EL (cell line): ENCODE results near the gene RCE1.

ENCODE experiments used
- DNase-seq: peaks from one replicate; pipeline ENCODE4 v3.0.0-alpha.2; 2016

RCE1 gene

GRCh38 chr11:66845143-66845875 lies 2.1 kb downstream of the RCE1 start:
- DNase-seq = no peak

DNA sequence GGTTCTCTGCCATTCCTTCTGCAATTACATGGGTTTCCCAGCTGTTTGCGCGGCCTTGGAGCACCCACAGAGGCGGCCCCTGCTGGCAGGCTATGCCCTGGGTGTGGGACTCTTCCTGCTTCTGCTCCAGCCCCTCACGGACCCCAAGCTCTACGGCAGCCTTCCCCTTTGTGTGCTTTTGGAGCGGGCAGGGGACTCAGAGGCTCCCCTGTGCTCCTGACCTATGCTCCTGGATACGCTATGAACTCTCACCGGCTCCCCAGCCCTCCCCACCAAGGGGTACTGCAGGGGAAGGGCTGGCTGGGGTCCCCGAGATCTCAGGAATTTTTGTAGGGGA lies 2.6 kb downstream of the RCE1 start:
- DNase-seq = no peak

DNA sequence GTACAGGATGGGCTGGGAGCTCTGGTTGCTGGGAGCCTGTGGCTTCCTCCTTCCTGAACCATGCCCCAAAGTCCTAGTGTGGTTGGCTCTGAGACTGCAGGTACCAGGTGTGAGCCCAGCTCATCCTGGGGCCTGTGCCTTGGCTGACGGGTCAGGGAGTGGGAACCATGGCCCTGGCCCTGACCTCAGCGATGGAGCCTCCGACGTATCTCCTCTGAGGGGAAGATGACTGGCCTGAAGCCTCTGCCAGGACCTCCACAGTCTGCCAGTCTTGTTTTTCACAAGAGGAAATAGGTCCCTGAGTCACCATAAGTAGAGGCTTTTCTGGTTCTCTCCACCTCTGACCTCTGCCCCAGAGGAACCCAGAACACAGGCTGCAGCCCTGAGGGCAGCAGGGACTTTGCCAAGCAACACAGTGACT lies 3.4 kb downstream of the RCE1 start:
- no peak for DNase-seq

DNA sequence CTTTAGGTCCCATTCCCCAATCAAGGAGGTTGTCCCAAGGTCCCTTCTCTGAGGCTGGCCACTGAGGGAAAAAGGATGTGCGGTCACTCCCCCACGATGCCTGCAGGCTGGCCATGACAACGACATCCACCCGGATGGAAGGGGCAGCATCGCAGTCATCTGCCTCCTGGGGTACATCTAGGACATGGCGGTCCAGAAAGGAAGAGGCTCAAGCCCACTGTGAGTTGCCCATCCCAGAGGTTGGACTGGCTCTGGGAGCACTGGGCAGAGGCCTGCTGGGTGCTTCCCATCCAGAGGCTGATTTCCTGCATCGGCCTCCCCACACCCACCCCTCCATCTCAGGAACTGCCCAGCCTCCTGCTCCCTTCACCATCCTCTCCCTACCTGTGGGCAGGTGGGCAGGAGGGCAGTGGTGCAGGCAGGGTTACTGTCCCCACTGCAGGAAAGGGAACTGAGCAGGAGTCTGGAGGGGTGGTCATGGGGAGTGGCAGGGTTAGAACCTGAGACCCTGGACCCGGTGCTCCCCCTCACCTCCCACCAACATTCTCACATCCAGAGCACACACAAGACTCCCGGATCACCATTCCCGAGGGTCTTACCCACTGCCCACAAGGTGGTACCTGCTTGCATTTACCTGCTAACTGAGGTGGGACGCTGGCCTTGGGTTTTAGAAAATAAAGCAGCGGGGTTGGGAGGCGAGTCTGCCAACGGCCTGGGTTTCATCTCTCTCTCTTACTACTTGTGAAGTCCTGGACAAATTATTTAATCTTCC lies 4.4 kb downstream of the RCE1 start:
- no peak for DNase-seq

GRCh38 chr11:66848671-66849500 lies 5.6 kb downstream of the RCE1 start:
- no peak for DNase-seq

- DNase-seq = no peak
Observed at GRCh38 chr11:66849501-66850234, 6.4 kb downstream of the RCE1 start.

DNA sequence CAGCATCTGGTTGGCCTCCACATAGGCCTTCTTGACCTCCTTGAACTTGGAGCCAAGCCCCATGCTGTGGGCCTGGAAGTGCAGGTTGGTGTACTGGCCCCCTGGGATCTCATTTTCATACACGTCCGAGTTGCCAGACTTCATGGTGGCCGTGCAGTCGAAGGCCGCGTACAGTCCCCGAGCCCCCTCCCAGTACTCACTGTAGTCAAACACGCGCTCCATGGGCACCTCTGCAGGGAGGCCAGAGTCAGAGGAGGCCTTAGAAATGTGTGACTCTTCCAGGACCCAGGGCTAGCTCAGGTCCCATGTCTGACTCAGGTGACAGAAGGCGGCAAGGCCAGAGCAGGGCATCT lies 7.0 kb downstream of the RCE1 start:
- no peak for DNase-seq

- no peak for DNase-seq
Observed at GRCh38 chr11:66850588-66851238, 7.5 kb downstream of the RCE1 start.

DNA sequence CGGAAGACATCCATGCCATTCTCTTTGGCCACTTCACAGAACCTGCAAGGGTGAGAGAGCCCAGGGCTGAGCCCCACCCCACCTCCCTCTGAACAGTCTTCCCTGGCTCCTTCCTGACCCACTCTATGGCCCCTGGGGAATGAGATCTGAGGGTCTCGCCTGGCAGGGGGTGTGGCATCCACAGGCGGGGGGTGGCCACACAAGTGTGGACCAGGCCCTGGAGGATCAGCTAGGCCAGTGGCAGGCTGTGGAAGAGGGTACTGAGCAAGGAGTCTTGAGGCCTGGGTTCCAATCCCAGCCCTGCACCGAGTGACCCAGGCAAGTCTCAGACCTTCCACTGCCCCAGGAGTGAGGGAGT lies 8.0 kb downstream of the RCE1 start:
- DNase-seq = no peak

DNA sequence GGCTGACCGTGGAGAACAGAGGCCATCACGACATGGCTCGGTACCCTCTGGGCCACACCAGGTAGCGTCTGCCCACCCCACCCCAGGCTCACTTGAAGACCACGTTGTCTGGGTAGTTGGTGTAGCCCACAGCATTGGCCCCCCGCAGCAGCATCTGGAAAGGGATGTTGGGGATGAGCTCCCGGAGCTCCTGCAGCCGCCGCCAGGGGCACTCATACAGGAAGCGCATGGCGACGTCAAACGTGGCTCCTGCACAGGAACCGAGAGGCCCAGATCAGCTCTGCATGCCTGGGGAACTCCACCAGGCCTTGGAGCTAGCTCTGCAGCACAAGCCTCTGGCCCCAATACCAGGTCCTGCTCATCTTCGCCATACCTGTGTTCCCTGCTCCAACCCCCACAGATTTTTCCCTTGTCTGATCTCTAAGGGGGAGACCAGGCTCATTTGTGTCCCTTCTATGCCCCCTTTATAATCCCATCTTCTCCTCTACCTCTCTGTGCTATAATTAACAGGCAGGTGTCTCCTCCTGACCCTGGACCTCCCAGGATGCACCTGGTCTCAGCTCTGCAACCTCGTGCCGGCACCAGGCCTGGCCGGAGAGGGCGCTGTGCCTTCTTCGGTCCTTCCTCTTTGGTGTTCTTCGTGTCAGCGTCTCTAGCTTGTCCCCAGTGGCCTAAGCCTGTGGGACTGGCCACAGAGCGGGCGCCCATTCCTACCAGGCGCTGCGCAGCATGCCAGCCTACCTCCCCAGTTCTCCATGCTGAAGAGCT lies 8.6 kb downstream of the RCE1 start:
- no peak for DNase-seq

DNA sequence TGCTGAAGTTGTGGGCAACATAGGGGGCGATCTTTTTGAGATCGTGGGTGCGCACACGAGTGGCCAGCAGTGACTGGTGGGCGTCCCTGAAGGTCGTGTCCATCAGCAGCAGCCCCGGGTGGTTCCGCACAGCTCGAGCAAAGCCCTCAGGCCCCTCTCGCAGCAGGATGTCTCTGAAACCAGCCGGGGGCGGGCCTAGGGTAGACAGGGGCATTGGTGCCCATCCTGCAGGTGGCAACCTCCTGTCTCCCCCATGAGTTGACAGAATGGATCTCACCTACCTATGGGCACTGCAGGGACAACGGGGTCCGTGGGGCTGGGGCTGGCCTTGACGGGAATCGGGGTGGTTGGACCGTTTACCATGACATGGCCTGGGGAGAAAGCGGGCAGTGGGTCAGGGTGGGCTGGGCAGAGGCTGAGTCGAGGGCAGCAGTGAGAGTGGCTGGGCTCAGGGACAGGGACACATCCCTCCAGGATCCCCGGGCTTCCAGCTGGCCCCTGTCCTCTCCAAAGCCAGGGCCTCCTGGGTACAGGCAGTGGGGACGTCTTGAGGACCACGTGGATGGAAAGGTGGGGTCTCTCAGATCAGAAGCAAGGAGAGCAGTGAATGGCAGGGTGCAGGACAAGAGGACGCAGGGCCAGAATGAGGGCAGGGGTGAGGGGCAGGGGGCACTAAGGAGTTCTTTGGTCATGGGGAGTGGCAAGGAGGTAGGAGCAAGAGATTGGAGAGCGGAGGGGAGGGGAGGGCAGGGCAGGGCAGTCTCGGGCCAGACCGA lies 9.4 kb downstream of the RCE1 start:
- DNase-seq = no peak

- no peak for DNase-seq
Observed at GRCh38 chr11:66853242-66854229, 10.3 kb downstream of the RCE1 start.

DNA sequence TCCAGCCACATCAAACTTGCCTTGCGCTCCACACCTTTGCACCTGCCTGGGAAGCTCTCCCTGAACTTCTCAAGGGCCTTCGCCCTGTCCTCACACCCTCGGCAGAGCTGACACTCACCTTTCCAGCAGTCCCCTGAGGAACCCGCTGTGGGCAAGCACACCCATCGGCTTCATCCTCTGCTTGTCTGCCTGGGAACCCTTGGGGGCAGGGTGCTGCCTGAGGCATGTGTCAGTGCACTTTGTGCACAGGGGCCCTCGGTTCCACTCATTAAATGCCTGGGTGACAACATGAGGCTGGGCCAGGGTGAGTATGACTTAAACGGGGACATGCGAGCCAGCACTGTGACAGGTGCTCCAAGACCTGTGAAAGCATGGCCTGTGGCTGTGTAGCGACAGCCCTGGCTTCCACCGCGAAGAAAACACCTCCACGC lies 11.0 kb downstream of the RCE1 start:
- no peak for DNase-seq

DNA sequence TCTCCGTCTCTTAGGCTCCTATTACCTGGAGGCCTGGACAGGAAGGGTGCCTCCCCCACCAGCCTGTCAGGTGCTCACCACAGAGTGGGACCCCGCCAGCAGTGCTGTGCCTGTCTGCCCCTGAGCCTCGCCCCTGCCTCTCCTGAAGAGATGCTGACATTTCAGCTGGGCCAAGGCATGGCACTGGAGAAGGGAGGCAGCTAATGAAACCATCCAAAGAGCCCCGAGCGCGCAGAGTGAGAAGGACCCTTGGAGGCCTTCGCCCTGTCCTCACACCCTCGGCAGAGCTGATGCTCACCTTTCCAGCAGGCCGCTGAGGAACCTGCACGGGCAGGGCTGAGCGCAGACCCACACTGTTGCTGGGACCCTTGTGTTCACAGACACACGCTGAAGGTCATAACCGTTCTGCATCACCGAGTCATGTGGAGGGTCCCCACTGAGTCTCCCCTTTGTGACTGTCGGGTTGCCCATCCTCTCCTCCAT lies 11.5 kb downstream of the RCE1 start:
- DNase-seq = no peak

GRCh38 chr11:66855574-66856495 lies 12.6 kb downstream of the RCE1 start:
- DNase-seq = peak; percentile 94

DNA sequence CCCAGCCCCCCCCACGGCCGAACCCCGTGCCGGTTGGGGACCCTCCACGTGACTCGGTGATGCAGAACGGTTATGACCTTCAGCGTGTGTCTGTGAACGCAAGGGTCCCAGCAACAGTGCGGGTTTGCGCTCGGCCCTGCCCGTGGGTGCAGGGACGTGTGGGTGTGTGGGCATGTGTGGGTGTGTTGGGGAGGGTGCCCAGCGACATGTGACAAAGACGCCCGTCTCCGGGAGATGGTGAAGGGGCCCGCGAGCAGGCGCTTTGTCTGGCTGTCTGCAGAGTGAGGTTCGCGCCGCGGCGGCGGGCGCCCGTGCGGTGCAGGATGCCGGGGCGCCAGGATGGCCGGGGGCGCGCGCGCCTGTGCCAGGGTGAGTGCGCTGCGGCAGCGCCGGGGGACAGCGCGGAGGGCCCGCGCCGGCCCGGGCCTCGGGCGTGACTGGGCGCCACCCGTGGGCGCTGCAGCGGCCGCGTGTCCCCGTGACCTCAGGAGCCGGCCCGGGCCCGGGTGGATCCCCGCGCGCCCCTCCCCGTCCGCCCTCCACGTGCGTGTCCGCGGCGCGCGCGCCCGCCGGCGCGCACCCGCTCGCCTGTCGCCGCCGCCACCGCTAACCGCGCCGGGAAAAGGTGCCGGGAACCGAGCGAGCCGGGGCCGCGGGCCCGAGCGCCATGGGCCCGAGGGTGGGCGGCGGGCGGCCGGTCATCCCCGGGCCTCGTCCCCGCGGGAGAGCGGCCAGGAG lies 13.4 kb downstream of the RCE1 start, which contains the start of gene LRFN4:
Gene LRFN4, plus strand, starts transcription at position 569 of the 738 bp plus-strand sequence. CDS start 681 bp downstream, outside the sequence.
- DNase-seq = peak; percentile 20

GRCh38 chr11:66857234-66857926 lies 14.1 kb downstream of the RCE1 start:
- DNase-seq = no peak
